ENCODE results near the gene TTC13. TPM values are rescaled to one million over a fixed set of nuclear protein-coding genes. Genes with fewer than 3 reads are reported as not detected.

The TTC13 gene
- total RNA-seq, 2 donors from 2014 or later = 12.1 to 12.2 TPM

GRCh38 chr1:230867101-230867902 lies 111.4 kb downstream of the TTC13 start:
- Histone ChIP-seq H3K27ac (peak overlapping the region; percentile 73 to 81), H3K27me3 (replicated peaks; ENCODE audit: insufficient read depth) (no peaks in the 10 kb centered on the region), H3K36me3 (no peaks in the 10 kb centered on the region), H3K4me3 (peak overlapping the region; percentile 92 to 94), H3K9me3 (no peaks in the 10 kb centered on the region), H3K4me1 (replicated peaks) (no peaks in the 10 kb centered on the region)
- 18% methylated on average over 17 of the region's 17 CpGs for WGBS
- no peak for DNase-seq (ENCODE audit: low spot score)
- TF ChIP-seq POLR2A (IDR thresholded peaks at IDR 0.05) (no peak), POLR2AphosphoS5 (IDR thresholded peaks at IDR 0.05) (no peak), CTCF (IDR thresholded peaks at IDR 0.05) (no peak)
- intact Hi-C loops (cut with DNase I) = loop anchor here (5.0 kb wide), 1 partner anchor 35 kb away; no protein-coding TSS in a partner anchor

GRCh38 chr1:230866171-230867070 lies 112.2 kb downstream of the TTC13 start:
- peak overlapping the region in 1 of 2 donors; percentile 2 for H3K4me3 ChIP-seq
- 50% methylated on average over 9 of the region's 9 CpGs for WGBS
- H3K27me3 ChIP-seq (replicated peaks; ENCODE audit: insufficient read depth) = no peaks in the 10 kb centered on the region
- H3K27ac ChIP-seq = peak overlapping the region in 1 of 2 donors; percentile 27
- no peak for TF ChIP-seq POLR2A (IDR thresholded peaks at IDR 0.05)
- TF ChIP-seq CTCF (IDR thresholded peaks at IDR 0.05) = no peak
- no peak for TF ChIP-seq POLR2AphosphoS5 (IDR thresholded peaks at IDR 0.05)
- no peak for DNase-seq (ENCODE audit: low spot score)
- H3K4me1 ChIP-seq (replicated peaks) = no peaks in the 10 kb centered on the region
- no peaks in the 10 kb centered on the region for H3K9me3 ChIP-seq
- no peaks in the 10 kb centered on the region for H3K36me3 ChIP-seq
- intact Hi-C loops (cut with DNase I) = loop anchor here (5.0 kb wide), 1 partner anchor 36 kb away; no protein-coding TSS in a partner anchor

GRCh38 chr1:230865062-230865817 lies 113.4 kb downstream of the TTC13 start:
- no peaks in the 10 kb centered on the region for H3K36me3 ChIP-seq
- H3K4me1 ChIP-seq (replicated peaks) = no peaks in the 10 kb centered on the region
- intact Hi-C loops (cut with DNase I) = loop anchor here (5.0 kb wide), 1 partner anchor 37 kb away; no protein-coding TSS in a partner anchor
- no peak overlapping the region for H3K27ac ChIP-seq
- no peak for TF ChIP-seq POLR2A (IDR thresholded peaks at IDR 0.05)
- no peak for TF ChIP-seq CTCF (IDR thresholded peaks at IDR 0.05)
- no peak for TF ChIP-seq POLR2AphosphoS5 (IDR thresholded peaks at IDR 0.05)
- no peaks in the 10 kb centered on the region for H3K27me3 ChIP-seq (replicated peaks; ENCODE audit: insufficient read depth)
- H3K9me3 ChIP-seq = no peaks in the 10 kb centered on the region
- no peak overlapping the region for H3K4me3 ChIP-seq
- 87% methylated on average over 8 of the region's 8 CpGs for WGBS
- DNase-seq (ENCODE audit: low spot score) = no peak

- Histone ChIP-seq H3K9me3 (no peaks in the 10 kb centered on the region), H3K4me1 (replicated peaks) (no peaks in the 10 kb centered on the region), H3K4me3 (no peak overlapping the region), H3K27me3 (replicated peaks; ENCODE audit: insufficient read depth) (no peaks in the 10 kb centered on the region), H3K36me3 (no peaks in the 10 kb centered on the region), H3K27ac (no peak overlapping the region)
- WGBS = 79% methylated on average over 9 of the region's 9 CpGs
- no peak for TF ChIP-seq POLR2AphosphoS5 (IDR thresholded peaks at IDR 0.05)
- no peak for TF ChIP-seq POLR2A (IDR thresholded peaks at IDR 0.05)
- TF ChIP-seq CTCF (IDR thresholded peaks at IDR 0.05) = no peak
- intact Hi-C loops (cut with DNase I) = no loop called here
- no peak for DNase-seq (ENCODE audit: low spot score)
These were observed 114.2 kb downstream of the TTC13 start for GRCh38 chr1:230864441-230864840.
